Muscle of arm (tissue), 12 donors: ENCODE data around the gene KBTBD4. TPM values are rescaled to one million over a fixed set of nuclear protein-coding genes. Genes with fewer than 3 reads are reported as not detected.
A peak's percentile ranks its signal among the peaks of the same experiment; 100 is the strongest.
"Not testable (repeated sequence)": the region's sequence is repeated elsewhere in the genome, so short reads cannot be mapped to it uniquely, and the experiment has no call there.

Experiments used
- DNase-seq: peaks from one replicate; pipeline ENCODE4 v3.0.0-alpha.2; 2013
- polyA plus RNA-seq, 12 donors: library from polyadenylated mRNA; unstranded; fragments of 120-200 nt; gene quantifications; one replicate each; pipeline ENCODE4 v1.2.1, GENCODE V29; 2013; ENCODE audit not compliant: insufficient read length in 12 of 12

KBTBD4 gene
- polyA plus RNA-seq, 12 donors = 10.9 to 14.7 (median 12.7) TPM; not detected in 1

DNA sequence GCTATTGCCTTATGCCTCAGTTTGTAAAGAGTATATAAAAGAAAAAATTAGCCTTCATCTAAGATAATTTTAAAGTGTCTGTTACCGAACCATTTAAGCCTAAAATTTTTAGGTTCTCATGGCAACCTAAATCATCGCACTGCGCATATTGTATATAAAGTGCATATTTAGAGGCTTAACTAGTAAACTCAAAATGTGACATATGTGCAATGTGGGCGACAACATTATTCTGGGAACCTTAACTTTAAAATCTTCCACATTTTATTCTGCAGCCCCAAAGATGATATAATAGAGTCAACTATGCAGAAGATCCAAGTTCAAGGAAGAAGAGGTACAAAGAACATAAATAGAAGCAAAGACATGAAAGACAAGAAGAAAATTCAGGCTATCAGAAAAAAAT is 48.8 kb downstream of the KBTBD4 start:
- no peak for DNase-seq

DNA sequence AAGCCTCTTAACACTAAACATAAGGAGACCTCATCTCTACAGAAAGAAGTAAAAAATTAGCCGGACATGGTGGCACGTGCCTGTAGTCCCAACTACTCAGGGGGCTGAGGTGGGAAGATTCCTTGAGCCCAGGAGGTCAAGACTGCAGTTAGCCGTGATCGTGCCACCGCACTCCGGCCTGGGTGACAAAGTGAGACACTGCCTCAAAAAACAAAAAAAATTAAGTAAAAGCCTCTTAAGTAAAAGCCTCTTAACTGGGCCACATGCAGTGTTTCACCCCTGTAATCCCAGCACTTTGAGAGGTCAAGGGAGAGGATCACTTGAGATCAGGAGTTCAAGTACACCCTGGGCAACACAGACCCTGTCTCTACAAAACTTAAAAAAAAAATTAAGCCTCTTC is 51.6 kb downstream of the KBTBD4 start:
- no peak for DNase-seq

DNA sequence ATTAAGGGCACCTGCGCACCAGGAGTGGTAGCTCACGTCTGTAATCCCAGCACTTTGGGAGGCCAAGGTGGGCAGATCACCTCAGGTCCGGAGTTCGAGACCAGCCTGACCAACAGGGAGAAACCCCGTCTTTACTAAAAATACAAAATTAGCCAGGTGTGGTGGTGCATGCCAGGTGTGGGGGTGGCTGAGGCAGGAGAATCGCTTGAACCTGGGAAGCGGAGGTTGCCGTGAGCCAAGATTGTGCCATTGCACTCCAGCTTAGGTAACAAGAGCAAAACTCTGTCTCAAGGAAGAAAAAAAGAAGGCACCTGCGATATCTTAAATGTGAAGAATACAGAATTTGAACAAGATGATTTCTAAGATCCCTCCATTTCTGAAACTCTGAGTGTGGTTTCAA is 52.7 kb downstream of the KBTBD4 start:
- DNase-seq = not testable (repeated sequence)

DNA sequence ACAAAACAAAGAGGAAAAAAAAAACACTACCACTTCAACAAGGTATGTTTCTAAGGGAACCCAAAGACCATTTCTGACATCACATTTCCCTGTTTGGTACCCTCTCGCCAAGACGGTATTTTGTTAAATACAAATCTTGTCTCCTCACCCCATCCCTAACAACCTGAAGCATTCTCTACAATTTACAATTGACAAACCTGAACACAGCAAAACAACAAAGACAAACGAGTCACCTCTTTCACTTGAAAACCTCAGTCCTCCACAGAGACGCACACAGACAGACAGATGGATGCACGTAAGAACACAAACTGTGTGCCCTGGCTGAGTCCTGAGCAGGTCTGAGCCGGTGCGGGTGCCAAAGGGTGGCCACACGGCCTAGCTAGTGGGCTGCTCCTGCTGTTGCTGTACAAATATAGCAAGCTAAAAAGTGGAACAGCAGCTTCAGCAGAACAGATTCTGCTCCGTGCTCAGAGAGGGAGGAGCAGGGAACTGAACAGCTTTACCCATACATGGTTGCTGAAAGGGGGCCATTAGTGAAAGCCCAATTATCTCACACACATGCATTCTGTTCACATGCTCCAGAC is 54.4 kb downstream of the KBTBD4 start:
- no peak for DNase-seq

DNA sequence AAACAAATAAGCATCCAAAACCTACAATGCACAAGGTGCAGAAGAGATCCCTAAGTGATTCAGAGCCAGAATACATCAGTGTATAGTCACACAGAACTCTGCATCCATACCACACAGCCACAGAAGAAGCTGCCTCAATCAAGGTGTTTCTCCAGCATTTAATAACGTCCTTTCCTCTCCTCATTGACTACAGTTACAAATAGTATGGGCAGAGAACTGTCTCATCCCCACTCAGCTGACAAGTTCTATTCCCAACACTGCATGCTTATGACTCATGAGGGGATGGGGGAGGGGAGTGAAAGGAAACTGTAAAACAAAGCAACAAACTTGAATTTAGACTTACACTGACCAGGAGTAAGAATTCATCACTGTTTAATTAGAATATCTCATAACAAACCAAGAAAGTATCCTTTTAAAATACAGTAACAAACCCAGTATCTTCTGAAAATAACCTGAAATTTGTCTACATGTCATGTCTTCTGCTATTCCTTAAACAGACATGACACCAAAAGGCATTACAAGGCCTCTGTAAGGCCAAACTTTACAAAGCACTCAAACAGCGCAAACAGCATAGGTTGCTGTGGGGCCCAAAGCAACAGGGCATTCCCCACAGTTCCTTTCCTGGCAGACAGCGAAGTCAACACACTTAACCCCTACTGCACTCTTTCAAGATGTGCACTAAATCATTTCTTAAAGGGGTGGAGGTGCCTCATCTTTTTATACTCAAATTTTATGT is 55.1 kb downstream of the KBTBD4 start:
- peak; percentile 46 for DNase-seq

Other genes with a start within 250 kb of the KBTBD4 start
- 1 to 10 TPM in 2 of 12 donors, under 1 TPM in 8, not detected in 2; 0.13 to 1.1 (median 0.60) TPM for gene MYBPC3, start 226.3 kb downstream of the KBTBD4 start, polyA plus RNA-seq
- 10 to 100 TPM in 2 of 12 donors, 1 to 10 TPM in 9, not detected in 1; 3.7 to 17.6 (median 4.6) TPM for gene SPI1, start 200.4 kb downstream of the KBTBD4 start, polyA plus RNA-seq
- gene SLC39A13, start 170.4 kb downstream of the KBTBD4 start, polyA plus RNA-seq = 10 to 100 TPM in 11 of 12 donors, not detected in 1; 28.2 to 65.2 (median 31.6) TPM
- 100 to 1,000 TPM in 11 of 12 donors, not detected in 1; 114 to 200 (median 127) TPM for gene PSMC3, start 152.5 kb downstream of the KBTBD4 start, polyA plus RNA-seq
- 100 to 1,000 TPM in 2 of 12 donors, 10 to 100 TPM in 9, not detected in 1; 33.9 to 108 (median 76.9) TPM for gene RAPSN, start 129.8 kb downstream of the KBTBD4 start, polyA plus RNA-seq
- gene CELF1, start 25.8 kb downstream of the KBTBD4 start, polyA plus RNA-seq = 100 to 1,000 TPM in 1 of 12 donors, 10 to 100 TPM in 11; 58.2 to 126 (median 79.2) TPM
- gene PTPMT1, start 13.4 kb downstream of the KBTBD4 start, polyA plus RNA-seq = 10 to 100 TPM in 11 of 12 donors, not detected in 1; 20.6 to 33.9 (median 25.0) TPM
- 100 to 1,000 TPM in 4 of 12 donors, 10 to 100 TPM in 7, not detected in 1; 65.9 to 122 (median 94.5) TPM for gene NDUFS3, start 104 bp upstream of the KBTBD4 start, polyA plus RNA-seq
- 1 to 10 TPM in 10 of 12 donors, not detected in 2; 2.2 to 4.2 (median 3.1) TPM for gene FAM180B, start 7.7 kb upstream of the KBTBD4 start, polyA plus RNA-seq
- gene C1QTNF4, start 15.4 kb upstream of the KBTBD4 start, polyA plus RNA-seq = 10 to 100 TPM in 1 of 12 donors, 1 to 10 TPM in 9, not detected in 2; 4.1 to 12.7 (median 7.0) TPM
- 10 to 100 TPM in 11 of 12 donors, not detected in 1; 40.1 to 81.5 (median 76.6) TPM for gene MTCH2, start 63.6 kb upstream of the KBTBD4 start, polyA plus RNA-seq
- gene AGBL2, start 136.4 kb upstream of the KBTBD4 start, polyA plus RNA-seq = 1 to 10 TPM in 3 of 12 donors, under 1 TPM in 7, not detected in 2; 0.54 to 3.5 (median 0.88) TPM
- 100 to 1,000 TPM in 5 of 12 donors, 10 to 100 TPM in 6, not detected in 1; 65.3 to 184 (median 99.8) TPM for gene FNBP4, start 188.4 kb upstream of the KBTBD4 start, polyA plus RNA-seq